Measurements from ENCODE around the gene ATP5IF1.

The ATP5IF1 gene

GRCh38 chr1:28193701-28194161 lies 42.2 kb upstream of the ATP5IF1 start:
- 90% methylated on average over 5 of the region's 8 CpGs for WGBS
- peaks cover 8 to 10% of the 10 kb centered on the region in 2 experiments for H3K36me3 ChIP-seq (ENCODE audit: control insufficient read depth in 1 of 2, insufficient read depth in 2 of 2, low read depth in 1 of 2, low read length in 2 of 2)
- H3K27me3 ChIP-seq (ENCODE audit: control insufficient read depth in 1 of 2, insufficient read depth in 1 of 2, low read length in 2 of 2) = no peaks in the 10 kb centered on the region
- no peaks in the 10 kb centered on the region for H3K79me1 ChIP-seq (replicated peaks; ENCODE audit: low read length, poor library complexity, severe bottlenecking)
- H3K27ac ChIP-seq (ENCODE audit: low read length, poor library complexity, severe bottlenecking) = no peak overlapping the region
- no peak overlapping the region for H2BK12ac ChIP-seq (ENCODE audit: low read length in 2 of 2)
- H3K18ac ChIP-seq (ENCODE audit: low read depth in 1 of 2, low read length in 2 of 2) = no peak overlapping the region
- no peak overlapping the region for H2AFZ ChIP-seq (ENCODE audit: low read depth, low read length)
- no peak overlapping the region for H3K4me3 ChIP-seq (ENCODE audit: insufficient read depth in 1 of 2, low read depth in 1 of 2, low read length in 2 of 2)
- no peak overlapping the region for H3K9ac ChIP-seq (ENCODE audit: low read length)
- no peak overlapping the region for H3K4ac ChIP-seq (ENCODE audit: low read depth in 1 of 2, low read length in 2 of 2)
- H3K9me3 ChIP-seq (ENCODE audit: control insufficient read depth, low read length) = no peaks in the 10 kb centered on the region
- H2AK5ac ChIP-seq (ENCODE audit: low read length, severe bottlenecking) = no peak overlapping the region
- no peak overlapping the region for H3K4me2 ChIP-seq (ENCODE audit: low read length, poor library complexity, severe bottlenecking)
- no peak overlapping the region for H2BK120ac ChIP-seq (ENCODE audit: low read depth, low read length)
- H3K4me1 ChIP-seq (ENCODE audit: control insufficient read depth, insufficient read depth, low read depth, low read length) = peaks cover 17% of the 10 kb centered on the region
- H3K14ac ChIP-seq (ENCODE audit: low read length in 2 of 2) = no peak overlapping the region
- H4K91ac ChIP-seq (ENCODE audit: low read length) = peak overlapping the region; percentile 39
- no peak overlapping the region for H4K8ac ChIP-seq (ENCODE audit: low read length)
- H2BK15ac ChIP-seq (ENCODE audit: low read depth, poor library complexity, severe bottlenecking) = no peak overlapping the region
- no peak overlapping the region for H3K23ac ChIP-seq (ENCODE audit: low read length in 2 of 2)
- H2BK5ac ChIP-seq (ENCODE audit: low read depth, low read length, poor library complexity, severe bottlenecking) = no peak overlapping the region
- no peak for DNase-seq

GRCh38 chr1:28194326-28195035 lies 41.4 kb upstream of the ATP5IF1 start:
- no peak overlapping the region for H3K4ac ChIP-seq (ENCODE audit: low read depth in 1 of 2, low read length in 2 of 2)

GRCh38 chr1:28195780-28196179 lies 40.1 kb upstream of the ATP5IF1 start:
- no peak overlapping the region for H2BK15ac ChIP-seq (ENCODE audit: low read depth, poor library complexity, severe bottlenecking)
- H3K9ac ChIP-seq (ENCODE audit: low read length) = no peak overlapping the region
- no peak overlapping the region for H2BK12ac ChIP-seq (ENCODE audit: low read length in 2 of 2)

More at GRCh38 chr1:28194326-28195035, 41.4 kb upstream of the ATP5IF1 start:
- Histone ChIP-seq H2BK120ac (ENCODE audit: low read depth, low read length) (no peak overlapping the region), H3K9me3 (ENCODE audit: control insufficient read depth, low read length) (no peaks in the 10 kb centered on the region), H3K18ac (ENCODE audit: low read depth in 1 of 2, low read length in 2 of 2) (no peak overlapping the region), H2AFZ (ENCODE audit: low read depth, low read length) (no peak overlapping the region), H4K91ac (ENCODE audit: low read length) (peak overlapping the region; percentile 41), H2BK15ac (ENCODE audit: low read depth, poor library complexity, severe bottlenecking) (no peak overlapping the region), H3K27ac (ENCODE audit: low read length, poor library complexity, severe bottlenecking) (no peak overlapping the region), H3K23ac (ENCODE audit: low read length in 2 of 2) (no peak overlapping the region), H2BK12ac (ENCODE audit: low read length in 2 of 2) (no peak overlapping the region), H3K14ac (ENCODE audit: low read length in 2 of 2) (no peak overlapping the region), H3K27me3 (ENCODE audit: control insufficient read depth in 1 of 2, insufficient read depth in 1 of 2, low read length in 2 of 2) (no peaks in the 10 kb centered on the region), H2AK5ac (ENCODE audit: low read length, severe bottlenecking) (no peak overlapping the region), H3K4me3 (ENCODE audit: insufficient read depth in 1 of 2, low read depth in 1 of 2, low read length in 2 of 2) (no peak overlapping the region), H3K9ac (ENCODE audit: low read length) (no peak overlapping the region), H3K79me1 (replicated peaks; ENCODE audit: low read length, poor library complexity, severe bottlenecking) (no peaks in the 10 kb centered on the region), H4K8ac (ENCODE audit: low read length) (no peak overlapping the region), H3K36me3 (ENCODE audit: control insufficient read depth in 1 of 2, insufficient read depth in 2 of 2, low read depth in 1 of 2, low read length in 2 of 2) (peaks cover 15 to 17% of the 10 kb centered on the region in 2 experiments), H3K4me1 (ENCODE audit: control insufficient read depth, insufficient read depth, low read depth, low read length) (peaks cover 17% of the 10 kb centered on the region), H3K4me2 (ENCODE audit: low read length, poor library complexity, severe bottlenecking) (no peak overlapping the region), H2BK5ac (ENCODE audit: low read depth, low read length, poor library complexity, severe bottlenecking) (no peak overlapping the region)
- DNase-seq = no peak
- 95% methylated on average over 8 of the region's 8 CpGs for WGBS

GRCh38 chr1:28196330-28196729 lies 39.6 kb upstream of the ATP5IF1 start:
- no peak overlapping the region for H3K18ac ChIP-seq (ENCODE audit: low read depth in 1 of 2, low read length in 2 of 2)
- no peak overlapping the region for H3K9ac ChIP-seq (ENCODE audit: low read length)
- H4K91ac ChIP-seq (ENCODE audit: low read length) = no peak overlapping the region
- H2BK12ac ChIP-seq (ENCODE audit: low read length in 2 of 2) = no peak overlapping the region
- no peaks in the 10 kb centered on the region for H3K9me3 ChIP-seq (ENCODE audit: control insufficient read depth, low read length)
- no peaks in the 10 kb centered on the region for H3K27me3 ChIP-seq (ENCODE audit: control insufficient read depth in 1 of 2, insufficient read depth in 1 of 2, low read length in 2 of 2)
- H2BK15ac ChIP-seq (ENCODE audit: low read depth, poor library complexity, severe bottlenecking) = no peak overlapping the region
- H2AFZ ChIP-seq (ENCODE audit: low read depth, low read length) = no peak overlapping the region
- H3K36me3 ChIP-seq (ENCODE audit: control insufficient read depth in 1 of 2, insufficient read depth in 2 of 2, low read depth in 1 of 2, low read length in 2 of 2) = peaks cover 26 to 32% of the 10 kb centered on the region in 2 experiments
- DNase-seq = no peak
- H3K14ac ChIP-seq (ENCODE audit: low read length in 2 of 2) = no peak overlapping the region
- H4K8ac ChIP-seq (ENCODE audit: low read length) = no peak overlapping the region
- H3K27ac ChIP-seq (ENCODE audit: low read length, poor library complexity, severe bottlenecking) = no peak overlapping the region
- H3K4me3 ChIP-seq (ENCODE audit: insufficient read depth in 1 of 2, low read depth in 1 of 2, low read length in 2 of 2) = no peak overlapping the region
- WGBS = 95% methylated on average over 3 of the region's 3 CpGs
- no peak overlapping the region for H2BK120ac ChIP-seq (ENCODE audit: low read depth, low read length)
- H3K4ac ChIP-seq (ENCODE audit: low read depth in 1 of 2, low read length in 2 of 2) = no peak overlapping the region
- no peak overlapping the region for H2AK5ac ChIP-seq (ENCODE audit: low read length, severe bottlenecking)
- no peak overlapping the region for H3K23ac ChIP-seq (ENCODE audit: low read length in 2 of 2)
- no peaks in the 10 kb centered on the region for H3K79me1 ChIP-seq (replicated peaks; ENCODE audit: low read length, poor library complexity, severe bottlenecking)
- no peak overlapping the region for H3K4me2 ChIP-seq (ENCODE audit: low read length, poor library complexity, severe bottlenecking)
- H3K4me1 ChIP-seq (ENCODE audit: control insufficient read depth, insufficient read depth, low read depth, low read length) = peaks cover 14% of the 10 kb centered on the region
- H2BK5ac ChIP-seq (ENCODE audit: low read depth, low read length, poor library complexity, severe bottlenecking) = no peak overlapping the region

More at GRCh38 chr1:28195780-28196179, 40.1 kb upstream of the ATP5IF1 start:
- Histone ChIP-seq H3K4me1 (ENCODE audit: control insufficient read depth, insufficient read depth, low read depth, low read length) (peaks cover 16% of the 10 kb centered on the region), H3K79me1 (replicated peaks; ENCODE audit: low read length, poor library complexity, severe bottlenecking) (no peaks in the 10 kb centered on the region), H2AK5ac (ENCODE audit: low read length, severe bottlenecking) (no peak overlapping the region), H4K8ac (ENCODE audit: low read length) (no peak overlapping the region), H2AFZ (ENCODE audit: low read depth, low read length) (no peak overlapping the region), H3K27ac (ENCODE audit: low read length, poor library complexity, severe bottlenecking) (no peak overlapping the region), H3K18ac (ENCODE audit: low read depth in 1 of 2, low read length in 2 of 2) (no peak overlapping the region), H3K4me3 (ENCODE audit: insufficient read depth in 1 of 2, low read depth in 1 of 2, low read length in 2 of 2) (no peak overlapping the region), H2BK5ac (ENCODE audit: low read depth, low read length, poor library complexity, severe bottlenecking) (no peak overlapping the region), H3K27me3 (ENCODE audit: control insufficient read depth in 1 of 2, insufficient read depth in 1 of 2, low read length in 2 of 2) (no peaks in the 10 kb centered on the region), H3K14ac (ENCODE audit: low read length in 2 of 2) (no peak overlapping the region), H2BK120ac (ENCODE audit: low read depth, low read length) (no peak overlapping the region), H4K91ac (ENCODE audit: low read length) (no peak overlapping the region), H3K36me3 (ENCODE audit: control insufficient read depth in 1 of 2, insufficient read depth in 2 of 2, low read depth in 1 of 2, low read length in 2 of 2) (peaks cover 24 to 27% of the 10 kb centered on the region in 2 experiments), H3K9me3 (ENCODE audit: control insufficient read depth, low read length) (no peaks in the 10 kb centered on the region), H3K23ac (ENCODE audit: low read length in 2 of 2) (no peak overlapping the region), H3K4me2 (ENCODE audit: low read length, poor library complexity, severe bottlenecking) (no peak overlapping the region), H3K4ac (ENCODE audit: low read depth in 1 of 2, low read length in 2 of 2) (peak overlapping the region in 1 of 2 experiments; percentile 64)
- DNase-seq = no peak
- WGBS = 100% methylated on average over 1 of the region's 1 CpG

Measured in mesenchymal stem cell (in vitro differentiated cells and primary cell).